Epithelial cell of esophagus (primary cell): ENCODE measurements around the gene UCP2.

Source experiments
- DNase-seq: peaks from one replicate; pipeline ENCODE4 v3.0.0; 2010; ENCODE audit warnings: low read depth
- H3K4me3 ChIP-seq: 2 replicates; pipeline ENCODE4 v1.5.1; 2011; ENCODE audit warnings: mild to moderate bottlenecking, low read length, control low read depth
- CTCF ChIP-seq: IDR thresholded peaks from 2 replicates; pipeline ENCODE4 v1.5.1; 2011; ENCODE audit warnings: low read depth, mild to moderate bottlenecking, low read length, control low read depth, inconsistent platforms; ENCODE audit not compliant: insufficient read depth; ENCODE audit errors: missing control alignments

UCP2 gene

GRCh38 chr11:73949246-73949645 is 33.4 kb downstream of the UCP2 start:
- TF ChIP-seq CTCF: no peak
- no peak overlapping the region for H3K4me3 ChIP-seq
- DNase-seq: no peak

DNA sequence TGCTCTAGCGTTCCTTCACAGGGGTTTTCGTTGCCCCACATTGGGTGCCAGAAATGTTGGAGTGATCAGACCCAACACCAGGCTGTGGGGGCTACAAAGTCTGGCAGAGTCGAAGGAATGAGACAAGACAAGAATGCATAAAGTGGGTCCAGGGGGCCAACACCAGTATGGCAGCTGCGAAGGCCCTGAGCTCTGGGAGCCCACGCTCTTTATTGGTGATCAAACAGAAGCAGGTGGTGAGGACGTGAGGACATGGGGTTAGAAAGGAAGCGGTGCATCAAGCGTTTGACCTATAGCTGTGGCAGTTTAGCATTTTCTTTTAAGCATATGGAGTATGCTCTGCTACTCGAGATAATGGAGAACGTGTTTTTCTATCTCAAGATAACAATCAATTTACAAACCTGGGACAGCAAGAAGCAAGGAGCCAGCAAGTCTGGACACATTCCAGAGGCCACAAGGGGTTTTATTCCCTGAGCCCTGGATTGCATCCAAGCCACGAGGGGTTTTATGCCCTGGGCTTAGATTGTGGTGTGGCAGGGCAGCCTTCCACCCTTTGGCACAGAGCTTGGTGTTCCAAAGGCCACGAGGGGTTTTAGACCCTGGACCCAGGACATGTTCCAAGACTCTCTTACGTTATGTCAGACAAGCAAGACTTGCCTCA is 35.7 kb downstream of the UCP2 start:
- H3K4me3 ChIP-seq: no peak overlapping the region
- DNase-seq: no peak
- TF ChIP-seq CTCF: no peak

GRCh38 chr11:73945396-73945795 is 37.2 kb downstream of the UCP2 start:
- no peak for TF ChIP-seq CTCF
- no peak for DNase-seq
- no peak overlapping the region for H3K4me3 ChIP-seq

DNA sequence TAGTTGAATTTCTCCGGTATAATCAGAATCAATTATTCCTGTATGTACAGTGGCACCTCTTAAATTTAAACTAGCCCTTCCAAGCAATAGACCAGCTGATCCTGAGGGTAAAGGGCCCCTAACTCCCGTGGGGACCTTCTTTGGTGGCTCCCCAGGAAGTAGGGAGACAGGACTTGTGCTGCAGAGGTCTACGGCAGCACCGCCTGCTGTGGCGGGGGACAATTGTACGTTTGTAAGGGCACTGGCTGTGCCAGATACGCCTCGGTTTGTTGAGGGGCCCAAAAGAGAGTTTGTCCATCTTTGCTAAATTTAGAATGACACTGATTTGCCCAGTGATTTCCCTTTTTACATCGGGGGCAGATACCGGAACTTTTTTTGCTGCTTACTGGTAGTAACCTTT is 37.7 kb downstream of the UCP2 start:
- H3K4me3 ChIP-seq: no peak overlapping the region
- DNase-seq: no peak
- TF ChIP-seq CTCF: no peak

GRCh38 chr11:73944085-73944484 is 38.6 kb downstream of the UCP2 start:
- no peak overlapping the region for H3K4me3 ChIP-seq
- DNase-seq: no peak

GRCh38 chr11:73942010-73942409 is 40.6 kb downstream of the UCP2 start:
- no peak for TF ChIP-seq CTCF
- no peak overlapping the region for H3K4me3 ChIP-seq
- no peak for DNase-seq

More at GRCh38 chr11:73944085-73944484, 38.6 kb downstream of the UCP2 start:
- TF ChIP-seq CTCF: no peak

GRCh38 chr11:73940801-73941570 is 41.7 kb downstream of the UCP2 start:
- no peak overlapping the region for H3K4me3 ChIP-seq
- no peak for DNase-seq
- TF ChIP-seq CTCF: no peak
